Calu3 (cell line): Measurements from ENCODE around the gene PLD4. TPM values are rescaled to one million over a fixed set of nuclear protein-coding genes. Genes with fewer than 3 reads are reported as not detected.
A peak's percentile ranks its signal among the peaks of the same experiment; 100 is the strongest.

Experiments used
- BruUV-seq: library from RNA; stranded (reverse); fragments of 400-500 nt; replicated peaks from 2 replicates; lab custom pipeline; 2021; lab: Mats Ljungman, UMichigan
- CTCF ChIA-PET: fragments of 300-600 bp; sonication (Branson Sonifier 250); formaldehyde crosslinking; loops from one replicate; lab custom pipeline; 2022; ENCODE audit warnings: antibody characterized with exemption; lab: Charles Lee
- DNase-seq: peaks from one replicate; pipeline ENCODE4 v3.0.0; 2022
- H3K27ac Mint-ChIP-seq: one replicate; pipeline ENCODE4 v1.8.0; 2022; ENCODE audit warnings: mixed read lengths; ENCODE audit not compliant: unreplicated experiment
- H3K27me3 Mint-ChIP-seq: one replicate; pipeline ENCODE4 v1.8.0; 2022; ENCODE audit warnings: mixed read lengths; ENCODE audit not compliant: unreplicated experiment
- H3K36me3 Mint-ChIP-seq: one replicate; pipeline ENCODE4 v1.8.0; 2022; ENCODE audit warnings: mild to moderate bottlenecking, moderate library complexity, mixed read lengths; ENCODE audit not compliant: insufficient read depth, unreplicated experiment
- H3K4me1 Mint-ChIP-seq: one replicate; pipeline ENCODE4 v1.8.0; 2022; ENCODE audit warnings: mild to moderate bottlenecking, low read depth, mixed read lengths; ENCODE audit not compliant: unreplicated experiment
- H3K4me3 Mint-ChIP-seq: one replicate; pipeline ENCODE4 v1.8.0; 2022; ENCODE audit warnings: mild to moderate bottlenecking, low read depth, moderate library complexity, mixed read lengths; ENCODE audit not compliant: unreplicated experiment
- H3K9me3 Mint-ChIP-seq: one replicate; pipeline ENCODE4 v1.8.0; 2022; ENCODE audit warnings: low read depth, mixed read lengths; ENCODE audit not compliant: unreplicated experiment
- CTCF ChIP-seq: fragments of 200-600 bp; IDR thresholded peaks from one replicate; pipeline ENCODE4 v1.8.0; 2022; ENCODE audit warnings: antibody characterized with exemption; ENCODE audit not compliant: unreplicated experiment
- intact Hi-C: fragments of 100-400 bp; cut with micrococcal nuclease; formaldehyde crosslinking; loops from one replicate; pipeline ENCODE4 v1.10.0; 2022; ENCODE audit not compliant: unreplicated experiment
- total RNA-seq: library from RNA; stranded (reverse); gene quantifications from 2 replicates; pipeline ENCODE4 v1.2.3, GENCODE V29; 2022

PLD4 gene
- total RNA-seq, 1 experiment from 2014 or later, result 0.09 TPM

- no peaks in the 10 kb centered on the region for H3K9me3 Mint-ChIP-seq
- no TSS peak for BruUV-seq
- no peak for TF ChIP-seq CTCF
- peak within 1 kb of the TSS; percentile 92 for H3K4me3 Mint-ChIP-seq
- peaks cover 43% of the 10 kb centered on the region for H3K36me3 Mint-ChIP-seq
- CTCF ChIA-PET, result interaction anchor here (0.7 kb wide), 1 partner anchor 92 kb away, joined by 4 read pairs; no protein-coding TSS in a partner anchor
- intact Hi-C loops, result loop anchor here (2.0 to 10.0 kb wide), 2 partner anchors 83 to 109 kb away; no protein-coding TSS in a partner anchor
- peak; percentile 89 for DNase-seq
- H3K27ac Mint-ChIP-seq, result peak within 1 kb of the TSS; percentile 51
- H3K27me3 Mint-ChIP-seq, result no peaks in the 10 kb centered on the region
- peaks cover 46% of the 10 kb centered on the region for H3K4me1 Mint-ChIP-seq
Measured at GRCh38 chr14:104977681-104978653, 53.3 kb downstream of the PLD4 start, which contains the start of gene AHNAK2. TSS of gene AHNAK2 (minus strand) at chr14:104978374. CDS start at chr14:104978237, 137 bp downstream.

GRCh38 chr14:104978746-104979691 lies 54.3 kb downstream of the PLD4 start:
- CTCF ChIA-PET, result interaction anchor here (0.7 kb wide), 1 partner anchor 91 kb away, joined by 4 read pairs; no protein-coding TSS in a partner anchor
- Mint-ChIP-seq H3K36me3 (peaks cover 32% of the 10 kb centered on the region), H3K4me3 (peak overlapping the region; percentile 24), H3K9me3 (no peaks in the 10 kb centered on the region), H3K27me3 (no peaks in the 10 kb centered on the region), H3K27ac (peak overlapping the region; percentile 23), H3K4me1 (peaks cover 46% of the 10 kb centered on the region)
- no TSS peak for BruUV-seq
- intact Hi-C loops, result loop anchor here (10.0 kb wide), 1 partner anchor 84 kb away; no protein-coding TSS in a partner anchor
- TF ChIP-seq CTCF, result no peak
- no peak for DNase-seq

- H3K9me3 Mint-ChIP-seq, result no peaks in the 10 kb centered on the region
- BruUV-seq, result no TSS peak
- CTCF ChIA-PET, result no interaction called here
- peaks cover 34% of the 10 kb centered on the region for H3K36me3 Mint-ChIP-seq
- H3K27ac Mint-ChIP-seq, result peak overlapping the region; percentile 23
- peaks cover 46% of the 10 kb centered on the region for H3K4me1 Mint-ChIP-seq
- no peaks in the 10 kb centered on the region for H3K27me3 Mint-ChIP-seq
- H3K4me3 Mint-ChIP-seq, result peak overlapping the region; percentile 24
- intact Hi-C loops, result loop anchor here (10.0 kb wide), 1 partner anchor 85 kb away; no protein-coding TSS in a partner anchor
- peak; percentile 87 for DNase-seq
- no peak for TF ChIP-seq CTCF
Measured at GRCh38 chr14:104979758-104980610, 55.3 kb downstream of the PLD4 start.
